Endothelial cell of umbilical vein (primary cell): ENCODE results near the gene SYT2. TPM values are rescaled to one million over a fixed set of nuclear protein-coding genes. Genes with fewer than 3 reads are reported as not detected.

Experiments used
- polyA plus RNA-seq, 4 experiments: library from polyadenylated mRNA; depleted of rRNA in 3 of 4; stranded (reverse) in 3 of 4; unstranded in 1 of 4; fragments of >200 nt; gene quantifications; 2 replicates each; pipeline versions ENCODE4 v1.2.1 to v1.2.3, GENCODE V29; 2011 to 2012; ENCODE audit warnings: missing spikeins in 1 of 4
- total RNA-seq: library from RNA; stranded (reverse); gene quantifications from 2 replicates; pipeline ENCODE4 v1.2.3, GENCODE V29; 2021

Gene SYT2
- total and polyA plus RNA-seq, 2 donors (not counting 3 experiments of a cell fraction or from before 2014, with no cell fraction given) = not detected

Other genes with a start within 250 kb of the SYT2 start
- 65.5 and 69.8 TPM in 2 replicates for gene KDM5B, start 98.0 kb upstream of the SYT2 start, total RNA-seq
- gene KDM5B, start 98.0 kb upstream of the SYT2 start, polyA plus RNA-seq = 25.2 and 25.9 TPM in 2 replicates
- gene PCAT6, start 100.5 kb upstream of the SYT2 start, total RNA-seq = 1.5 and 1.7 TPM in 2 replicates
- gene PCAT6, start 100.5 kb upstream of the SYT2 start, polyA plus RNA-seq = 2.4 and 2.9 TPM in 2 replicates
- gene RABIF, start 178.7 kb upstream of the SYT2 start, total RNA-seq = 13.1 and 15.8 TPM in 2 replicates
- 15.4 and 17.1 TPM in 2 replicates for gene RABIF, start 178.7 kb upstream of the SYT2 start, polyA plus RNA-seq
- gene KLHL12, start 216.8 kb upstream of the SYT2 start, total RNA-seq = 22.8 and 25.2 TPM in 2 replicates
- 20.6 and 23.0 TPM in 2 replicates for gene KLHL12, start 216.8 kb upstream of the SYT2 start, polyA plus RNA-seq
- 66.9 and 67.2 TPM in 2 replicates for gene ADIPOR1, start 247.9 kb upstream of the SYT2 start, total RNA-seq
- 122 and 135 TPM in 2 replicates for gene ADIPOR1, start 247.9 kb upstream of the SYT2 start, polyA plus RNA-seq